HepG2 (cell line): ENCODE data around the gene COQ7. TPM values are rescaled to one million over a fixed set of nuclear protein-coding genes. Genes with fewer than 3 reads are reported as not detected.

Source experiments
- AGO1 ChIP-seq: fragments of 200-400 bp; formaldehyde crosslinking; IDR thresholded peaks from 2 replicates; pipeline ENCODE4 v1.6.1; 2017; ENCODE audit warnings: mild to moderate bottlenecking, low read depth, low read length, moderate library complexity; ENCODE audit not compliant: poor library complexity, severe bottlenecking
- AHR ChIP-seq: IDR thresholded peaks from 2 replicates; pipeline ENCODE4 v1.6.1; 2018; ENCODE audit warnings: missing genetic modification reagents, missing compliant biosample characterization
- CHCHD3 ChIP-seq: sonication (generic); formaldehyde crosslinking; IDR thresholded peaks from 2 replicates; pipeline ENCODE4 v1.8.0; 2022; ENCODE audit warnings: mild to moderate bottlenecking, missing genetic modification reagents, moderate library complexity
- ETV5 ChIP-seq: IDR thresholded peaks from 2 replicates; pipeline ENCODE4 v1.6.1; 2018; ENCODE audit warnings: missing biosample characterization, missing genetic modification reagents, inconsistent platforms, borderline replicate concordance
- FUBP1 ChIP-seq: sonication (generic); formaldehyde crosslinking; IDR thresholded peaks from 2 replicates; pipeline ENCODE4 v1.5.1; 2020; ENCODE audit warnings: missing genetic modification reagents, mild to moderate bottlenecking, borderline replicate concordance
- HNF4G ChIP-seq, 2 experiments: sonication (generic) in 1 of 2; formaldehyde crosslinking in 1 of 2; IDR thresholded peaks; 2 replicates each; pipeline versions ENCODE4 v1.4.0 to v1.6.1; 2011 to 2020; ENCODE audit warnings: borderline replicate concordance in 2 of 2, low read depth in 2 of 2, mild to moderate bottlenecking in 2 of 2, low read length in 1 of 2, missing genetic modification reagents in 1 of 2, moderate library complexity in 1 of 2
- IKZF1 ChIP-seq: fragments of 450-650 bp; IDR thresholded peaks from 2 replicates; pipeline ENCODE4 v1.7.1; 2016
- KDM2A ChIP-seq: sonication (generic); formaldehyde crosslinking; IDR thresholded peaks from 2 replicates; pipeline ENCODE4 v1.4.0; 2020; ENCODE audit warnings: low read depth, missing genetic modification reagents, borderline replicate concordance
- LCORL ChIP-seq, 2 experiments: fragments of 450-650 bp in 1 of 2; sonication (generic) in 1 of 2; formaldehyde crosslinking in 1 of 2; IDR thresholded peaks; 2 replicates each; pipeline versions ENCODE4 v1.5.0 to v1.6.1; 2017 to 2020; ENCODE audit warnings: antibody characterized with exemption in 1 of 2, missing genetic modification reagents in 1 of 2
- NCOA5 ChIP-seq: sonication (generic); formaldehyde crosslinking; IDR thresholded peaks from 2 replicates; pipeline ENCODE4 v1.4.0; 2020; ENCODE audit warnings: missing genetic modification reagents
- NFE2L2 ChIP-seq: fragments of 150-350 bp; IDR thresholded peaks from 2 replicates; pipeline ENCODE4 v1.6.1; 2014; ENCODE audit warnings: low read length
- PHF5A ChIP-seq: IDR thresholded peaks from one replicate; pipeline ENCODE4 v1.6.1; 2018; ENCODE audit warnings: low read depth, missing genetic modification reagents; ENCODE audit not compliant: unreplicated experiment
- RARA ChIP-seq: IDR thresholded peaks from 2 replicates; pipeline ENCODE4 v1.6.1; 2016; ENCODE audit warnings: missing genetic modification reagents, missing compliant biosample characterization
- RXRB ChIP-seq: IDR thresholded peaks from 2 replicates; pipeline ENCODE4 v1.6.1; 2016; ENCODE audit warnings: borderline replicate concordance, missing genetic modification reagents, missing compliant biosample characterization
- TAF15 ChIP-seq: fragments of 200-400 bp; formaldehyde crosslinking; IDR thresholded peaks from one replicate; pipeline ENCODE4 v1.6.1; 2018; ENCODE audit warnings: mild to moderate bottlenecking, low read depth, low read length; ENCODE audit not compliant: poor library complexity, severe bottlenecking
- ZNF138 ChIP-seq: sonication (generic); formaldehyde crosslinking; IDR thresholded peaks from 2 replicates; pipeline ENCODE4 v1.5.0; 2020; ENCODE audit warnings: mild to moderate bottlenecking, low read depth, missing genetic modification reagents
- ZNF17 ChIP-seq: sonication (generic); formaldehyde crosslinking; IDR thresholded peaks from 2 replicates; pipeline ENCODE4 v1.5.0; 2020; ENCODE audit warnings: mild to moderate bottlenecking, missing genetic modification reagents
- ZNF549 ChIP-seq: sonication (generic); formaldehyde crosslinking; IDR thresholded peaks from 2 replicates; pipeline ENCODE4 v1.5.0; 2020; ENCODE audit warnings: missing genetic modification reagents
- ZNF577 ChIP-seq: sonication (generic); formaldehyde crosslinking; IDR thresholded peaks from 2 replicates; pipeline ENCODE4 v1.4.0; 2020; ENCODE audit warnings: mild to moderate bottlenecking, low read depth, missing genetic modification reagents, borderline replicate concordance
- ZNF850 ChIP-seq: sonication (generic); formaldehyde crosslinking; conservative IDR thresholded peaks from 2 replicates; pipeline ENCODE4 v1.9.0; 2021; ENCODE audit warnings: mild to moderate bottlenecking, missing genetic modification reagents
- ZSCAN21 ChIP-seq: sonication (generic); formaldehyde crosslinking; IDR thresholded peaks from 2 replicates; pipeline ENCODE4 v1.8.0; 2022; ENCODE audit warnings: mild to moderate bottlenecking, missing genetic modification reagents, moderate library complexity, borderline replicate concordance
- polyA plus RNA-seq, 8 experiments: library from polyadenylated mRNA; depleted of rRNA in 3 of 8; stranded (reverse) in 7 of 8; unstranded in 1 of 8; fragments of >200 nt; fragmentation: Illumina TruSeq in 4 of 8; extraction: Trizol in 4 of 8; gene quantifications; 2 replicates each; pipeline versions ENCODE4 v1.2.1 to v1.2.3, GENCODE V29; 2011 to 2016; ENCODE audit warnings: low read depth in 4 of 8, missing spikeins in 1 of 8, mixed read lengths in 1 of 8; ENCODE audit not compliant: insufficient read depth in 1 of 8
- total RNA-seq, 5 experiments: library from RNA; depleted of rRNA; stranded (reverse); fragments of >200 nt; fragmentation: Illumina TruSeq; extraction: Trizol; gene quantifications; 2 replicates each; pipeline ENCODE4 v1.2.3, GENCODE V29; 2016; ENCODE audit warnings: low read depth in 1 of 5
- TF ChIP-seq, protein P1 (sequence below): sonication (generic); formaldehyde crosslinking; IDR thresholded peaks from 2 replicates; pipeline ENCODE4 v1.4.0; 2020; ENCODE audit warnings: mild to moderate bottlenecking, low read depth, missing genetic modification reagents

Gene COQ7
- total and polyA plus RNA-seq, 2 of the 13 experiments (the other 11 are each of a cell fraction or from before 2014, with no cell fraction given) = 20.1 to 45.7 TPM

DNA sequence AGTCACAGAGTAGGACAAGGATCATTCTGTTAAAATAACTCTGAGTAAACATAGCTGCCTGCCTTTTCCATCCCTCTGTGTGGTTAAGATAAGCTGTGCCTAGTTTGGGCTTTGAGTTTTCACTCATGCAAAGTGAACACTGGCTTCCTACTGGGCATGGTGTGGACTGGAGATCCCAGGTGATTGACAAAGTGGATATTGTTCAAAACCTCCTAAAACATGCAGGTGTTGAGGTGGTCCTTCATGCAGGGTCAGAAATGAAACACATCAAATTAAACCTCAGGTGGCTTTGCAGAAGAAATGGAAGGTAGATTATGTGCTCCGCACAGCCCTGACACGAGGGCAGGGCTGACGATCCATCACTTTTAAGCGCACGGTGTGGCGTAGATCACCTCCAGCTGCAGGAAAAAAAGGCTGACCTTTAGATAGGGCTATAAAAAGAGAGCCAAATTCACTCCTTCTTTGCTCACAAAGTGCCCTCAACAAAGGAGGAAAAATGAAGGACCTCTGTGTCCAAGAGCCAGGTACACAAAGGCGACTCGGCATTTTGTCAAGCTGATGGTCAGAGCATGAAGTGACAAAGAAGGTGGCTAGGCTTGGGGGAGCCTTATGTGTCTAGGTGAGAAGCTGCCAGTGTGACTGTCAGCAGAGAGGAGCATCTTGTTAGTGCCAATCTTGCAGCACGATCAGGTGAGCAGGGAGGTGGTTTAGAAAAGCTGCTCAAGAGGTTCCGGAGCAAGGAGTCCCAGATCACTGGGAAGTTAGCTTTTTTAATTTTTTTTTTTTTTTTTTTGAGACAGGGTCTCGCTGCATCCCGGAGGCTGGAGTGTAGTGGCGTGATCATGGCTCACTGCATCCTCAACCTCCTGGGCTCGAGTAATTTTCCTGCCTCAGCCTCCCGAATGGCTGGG is 26.5 kb downstream of the COQ7 start (continued):
- TF ChIP-seq ZNF17 (no peak), LCORL (IDR thresholded peaks at IDR 0.05) (no peak), LCORL (CRISPR knock-in tag; IDR thresholded peaks at IDR 0.05) (peak; percentile 93), ZNF549 (CRISPR knock-in tag) (no peak), ZNF577 (CRISPR knock-in tag) (no peak), ZNF850 (CRISPR knock-in tag) (no peak), AGO1 (no peak), ZSCAN21 (no peak), KDM2A (CRISPR knock-in tag) (no peak), ZNF138 (CRISPR knock-in tag) (no peak), CHCHD3 (no peak), ETV5 (CRISPR knock-in tag) (peak; percentile 17; the same call in 1 of the 2 replicates), IKZF1 (no peak), FUBP1 (CRISPR knock-in tag) (no peak), TAF15 (no peak), NFE2L2 (no peak), NCOA5 (CRISPR knock-in tag) (no peak), PHF5A (CRISPR knock-in tag) (no peak), HNF4G (IDR thresholded peaks at IDR 0.05; ENCODE audit: borderline replicate concordance, low read depth, low read length) (0 out of 2 replicates have a peak, but pooled peaks have one; percentile 38), HNF4G (CRISPR knock-in tag; IDR thresholded peaks at IDR 0.05; ENCODE audit: borderline replicate concordance, low read depth) (0 out of 2 replicates have a peak, but pooled peaks have one; percentile 11), RXRB (CRISPR knock-in tag) (peak; percentile 39), AHR (CRISPR knock-in tag) (no peak), RARA (CRISPR knock-in tag) (no peak)
- TF ChIP-seq, protein P1, sequence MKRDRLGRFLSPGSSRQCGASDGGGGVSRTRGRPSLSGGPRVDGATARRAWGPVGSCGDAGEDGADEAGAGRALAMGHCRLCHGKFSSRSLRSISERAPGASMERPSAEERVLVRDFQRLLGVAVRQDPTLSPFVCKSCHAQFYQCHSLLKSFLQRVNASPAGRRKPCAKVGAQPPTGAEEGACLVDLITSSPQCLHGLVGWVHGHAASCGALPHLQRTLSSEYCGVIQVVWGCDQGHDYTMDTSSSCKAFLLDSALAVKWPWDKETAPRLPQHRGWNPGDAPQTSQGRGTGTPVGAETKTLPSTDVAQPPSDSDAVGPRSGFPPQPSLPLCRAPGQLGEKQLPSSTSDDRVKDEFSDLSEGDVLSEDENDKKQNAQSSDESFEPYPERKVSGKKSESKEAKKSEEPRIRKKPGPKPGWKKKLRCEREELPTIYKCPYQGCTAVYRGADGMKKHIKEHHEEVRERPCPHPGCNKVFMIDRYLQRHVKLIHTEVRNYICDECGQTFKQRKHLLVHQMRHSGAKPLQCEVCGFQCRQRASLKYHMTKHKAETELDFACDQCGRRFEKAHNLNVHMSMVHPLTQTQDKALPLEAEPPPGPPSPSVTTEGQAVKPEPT (CRISPR knock-in tag) = no peak
